Gastrocnemius medialis (tissue), 4 donors: ENCODE data around the gene STK17B.

Experiments used
- CTCF ChIP-seq, 5 experiments: fragments of 450-650 bp in 3 of 5; fragments of 200-600 bp in 2 of 5; sonication (generic) in 2 of 5; IDR thresholded peaks in 4 of 5; conservative IDR thresholded peaks in 1 of 5; 1 replicate in 4 of 5; 2 replicates in 1 of 5; pipeline ENCODE4 v1.5.1; 2016 to 2019; ENCODE audit warnings: antibody characterized with exemption in 5 of 5, mild to moderate bottlenecking in 3 of 5, moderate library complexity in 3 of 5
- POLR2A ChIP-seq, 2 donors: fragments of 450-650 bp; IDR thresholded peaks; one replicate each; pipeline ENCODE4 v1.6.1; 2017; ENCODE audit warnings: antibody characterized with exemption in 2 of 2, mild to moderate bottlenecking in 2 of 2, moderate library complexity in 2 of 2

GRCh38 chr2:196183172-196183473 lies 11.7 kb upstream of the STK17B start:
- TF ChIP-seq CTCF (IDR thresholded peaks at IDR 0.05 in 4 of 5, conservative IDR thresholded peaks at IDR 0.05 in 1 of 5) (no peak), POLR2A (IDR thresholded peaks at IDR 0.05) (no peak)
